SK-N-MC (cell line): Measurements from ENCODE around the gene ZMYND8.

Experiments
- EZH2 ChIP-seq: fragments of 200-600 bp; sonication (generic); IDR thresholded peaks from one replicate; pipeline ENCODE4 v1.6.1; 2017; ENCODE audit warnings: antibody characterized with exemption
- FOXP2 ChIP-seq: optimal IDR thresholded peaks from 2 replicates; pipeline ENCODE3; 2011; ENCODE audit warnings: mild to moderate bottlenecking, moderate library complexity; ENCODE audit not compliant: insufficient read depth; ENCODE audit errors: extremely low read length, control extremely low read depth
- POLR2AphosphoS5 ChIP-seq: IDR thresholded peaks from 2 replicates; pipeline ENCODE4 v1.6.1; 2012; ENCODE audit warnings: mild to moderate bottlenecking, low read depth, low read length, borderline replicate concordance

GRCh38 chr20:47348539-47349142 lies 7.9 kb downstream of the ZMYND8 start:
- TF ChIP-seq EZH2 (no peak), POLR2AphosphoS5 (no peak), FOXP2 (no peak)
